Testis (tissue), 2 donors: ENCODE data around the gene DENND5B.

Experiments
- CTCF ChIP-seq, 3 experiments: fragments of 450-650 bp in 2 of 3; fragments of 200-600 bp in 1 of 3; sonication (generic) in 1 of 3; IDR thresholded peaks; one replicate each; pipeline ENCODE4 v1.5.1; 2016 to 2019; ENCODE audit warnings: antibody characterized with exemption in 3 of 3, mild to moderate bottlenecking in 2 of 3, moderate library complexity in 1 of 3
- POLR2A ChIP-seq: fragments of 450-650 bp; IDR thresholded peaks from one replicate; pipeline ENCODE4 v1.6.1; 2017; ENCODE audit warnings: antibody characterized with exemption, mild to moderate bottlenecking, moderate library complexity

GRCh38 chr12:31560516-31560915 is 30.4 kb downstream of the DENND5B start:
- no peak for TF ChIP-seq CTCF (IDR thresholded peaks at IDR 0.05)
- TF ChIP-seq POLR2A: no peak
